Aorta (tissue), 5 donors: ENCODE data around the gene SLC5A12. TPM values are rescaled to one million over a fixed set of nuclear protein-coding genes. Genes with fewer than 3 reads are reported as not detected.

ENCODE experiments used
- ATAC-seq: fragments of 200-7000 bp; cut with Tn5 transposase; one replicate; pipeline ENCODE4 v1.9.1; 2022; ENCODE audit warnings: moderate library complexity; ENCODE audit not compliant: low FRiP score
- DNase-seq, 2 donors: peaks; one replicate each; pipeline ENCODE4 v3.0.0-alpha.2; 2020
- H3K27ac ChIP-seq, 2 donors: one replicate each; pipeline ENCODE4 v1.5.1; 2013; ENCODE audit warnings: low read length in 2 of 2, mild to moderate bottlenecking in 2 of 2, moderate library complexity in 2 of 2, control low read depth in 1 of 2, inconsistent platforms in 1 of 2, low read depth in 1 of 2
- H3K27me3 ChIP-seq, 2 donors: one replicate each; pipeline ENCODE4 v1.6.1; 2013; ENCODE audit warnings: control low read depth in 1 of 2, low read length in 1 of 2, mild to moderate bottlenecking in 1 of 2, moderate library complexity in 1 of 2; ENCODE audit not compliant: insufficient read depth in 2 of 2, control insufficient read depth in 1 of 2
- H3K36me3 ChIP-seq, 2 donors: one replicate each; pipeline ENCODE4 v1.6.1; 2013; ENCODE audit warnings: control low read depth in 1 of 2, low read length in 1 of 2, mild to moderate bottlenecking in 1 of 2; ENCODE audit not compliant: insufficient read depth in 2 of 2, control insufficient read depth in 1 of 2
- H3K4me1 ChIP-seq, 2 donors: one replicate each; pipeline ENCODE4 v1.6.1; 2013; ENCODE audit warnings: low read length in 2 of 2, control low read depth in 1 of 2, mild to moderate bottlenecking in 1 of 2, moderate library complexity in 1 of 2; ENCODE audit not compliant: insufficient read depth in 2 of 2, control insufficient read depth in 1 of 2
- H3K4me3 ChIP-seq, 2 donors: one replicate each; pipeline ENCODE4 v1.5.1; 2013; ENCODE audit warnings: low read length in 2 of 2, control low read depth in 1 of 2, mild to moderate bottlenecking in 1 of 2
- H3K9me3 ChIP-seq: one replicate; pipeline ENCODE4 v1.6.1; 2013; ENCODE audit warnings: mild to moderate bottlenecking, low read length; ENCODE audit not compliant: control insufficient read depth
- WGBS, 2 donors: extraction: QIAGEN DNeasy Blood & Tissue Kit; methylation state at CpG; one replicate each; pipeline ENCODE4 v1.1.7; 2013; 5-methylcytosine and 5-hydroxymethylcytosine counted together
- intact Hi-C, 2 donors: fragments of 100-400 bp; cut with DNase I; formaldehyde crosslinking; loops; one replicate each; pipeline versions ENCODE4 v1.14.2 to v1.15.0; 2022
- polyA plus RNA-seq, 2 donors: library from polyadenylated mRNA; stranded (reverse); fragments of 200-250 nt; gene quantifications; one replicate each; pipeline ENCODE4 v1.2.3, GENCODE V29; 2013
- total RNA-seq, 2 donors: library from RNA; stranded (reverse); fragmentation: NEBNext Ultra II Directional; extraction: Animal tissue kit (Norgen Biotek cat#: 25700); gene quantifications; one replicate each; pipeline ENCODE4 v1.2.1, GENCODE V29; 2021
- donor health status: healthy with polysubstance abuse.
- donor health status: Bipolar disorder and iron deficiency.
- donor health status: DM: no; HTN: no; CAD: no.
- donor health status: DM: no; HTN: no; CAD: no.
- donor health status: DM: yes; HTN: yes; CAD: no.

The SLC5A12 gene
- total and polyA plus RNA-seq, 4 donors = 1.1 TPM; not detected in 3

GRCh38 chr11:26708736-26709456, 13.0 kb downstream of the SLC5A12 start:
- H3K36me3 ChIP-seq = no peaks in the 10 kb centered on the region
- H3K27ac ChIP-seq = no peak overlapping the region
- intact Hi-C loops = no loop called here
- no peaks in the 10 kb centered on the region for H3K4me1 ChIP-seq
- H3K4me3 ChIP-seq = no peak overlapping the region
- H3K9me3 ChIP-seq = no peaks in the 10 kb centered on the region
- ATAC-seq = no peak
- H3K27me3 ChIP-seq = no peaks in the 10 kb centered on the region
- DNase-seq = no peak
- WGBS, 2 donors = 6 to 8% methylated on average over 2 of the region's 2 CpGs

GRCh38 chr11:26706181-26706580, 15.7 kb downstream of the SLC5A12 start:
- ATAC-seq (no peak), DNase-seq (no peak)
- no peaks in the 10 kb centered on the region for H3K9me3 ChIP-seq
- WGBS, 2 donors = 85 to 93% methylated on average over 1 of the region's 1 CpG
- no peaks in the 10 kb centered on the region for H3K36me3 ChIP-seq
- no peak overlapping the region for H3K4me3 ChIP-seq
- no peak overlapping the region for H3K27ac ChIP-seq
- H3K4me1 ChIP-seq = no peaks in the 10 kb centered on the region
- H3K27me3 ChIP-seq = no peaks in the 10 kb centered on the region
- intact Hi-C loops = no loop called here

- H3K27ac ChIP-seq = no peak overlapping the region
- no peaks in the 10 kb centered on the region for H3K4me1 ChIP-seq
- DNase-seq (no peak), ATAC-seq (no peak)
- H3K9me3 ChIP-seq = no peaks in the 10 kb centered on the region
- 91 to 95% methylated on average over 1 of the region's 1 CpG for WGBS, 2 donors
- no peaks in the 10 kb centered on the region for H3K27me3 ChIP-seq
- H3K36me3 ChIP-seq = no peaks in the 10 kb centered on the region
- H3K4me3 ChIP-seq = no peak overlapping the region
- intact Hi-C loops = no loop called here
Observed at GRCh38 chr11:26704249-26704648, 17.6 kb downstream of the SLC5A12 start.

GRCh38 chr11:26703411-26704191, 18.3 kb downstream of the SLC5A12 start:
- Histone ChIP-seq H3K27ac (no peak overlapping the region), H3K4me3 (no peak overlapping the region), H3K27me3 (no peaks in the 10 kb centered on the region), H3K9me3 (no peaks in the 10 kb centered on the region), H3K4me1 (no peaks in the 10 kb centered on the region), H3K36me3 (no peaks in the 10 kb centered on the region)
- ATAC-seq = no peak
- intact Hi-C loops = no loop called here
- DNase-seq = no peak
- 71 to 79% methylated on average over 5 of the region's 5 CpGs for WGBS, 2 donors

GRCh38 chr11:26702406-26702805, 19.5 kb downstream of the SLC5A12 start:
- intact Hi-C loops = no loop called here
- Histone ChIP-seq H3K36me3 (no peaks in the 10 kb centered on the region), H3K27ac (no peak overlapping the region), H3K4me1 (no peaks in the 10 kb centered on the region), H3K9me3 (no peaks in the 10 kb centered on the region), H3K27me3 (no peaks in the 10 kb centered on the region), H3K4me3 (no peak overlapping the region)
- ATAC-seq (no peak), DNase-seq (no peak)

- Histone ChIP-seq H3K4me1 (no peaks in the 10 kb centered on the region), H3K9me3 (no peaks in the 10 kb centered on the region), H3K36me3 (no peaks in the 10 kb centered on the region), H3K4me3 (no peak overlapping the region), H3K27ac (no peak overlapping the region), H3K27me3 (no peaks in the 10 kb centered on the region)
- WGBS, 2 donors = 95 to 96% methylated on average over 3 of the region's 3 CpGs
- no peak for ATAC-seq
- DNase-seq = no peak
- intact Hi-C loops = no loop called here
Observed at GRCh38 chr11:26700574-26701235, 21.2 kb downstream of the SLC5A12 start.

- Histone ChIP-seq H3K36me3 (no peaks in the 10 kb centered on the region), H3K4me1 (no peaks in the 10 kb centered on the region), H3K9me3 (no peaks in the 10 kb centered on the region), H3K4me3 (no peak overlapping the region), H3K27me3 (no peaks in the 10 kb centered on the region), H3K27ac (no peak overlapping the region)
- 94 to 98% methylated on average over 2 of the region's 2 CpGs for WGBS, 2 donors
- DNase-seq (no peak), ATAC-seq (no peak)
- intact Hi-C loops = no loop called here
Observed at GRCh38 chr11:26698224-26698623, 23.6 kb downstream of the SLC5A12 start.

- intact Hi-C loops = no loop called here
- H3K36me3 ChIP-seq = no peaks in the 10 kb centered on the region
- no peak for ATAC-seq
- WGBS, 2 donors = 78 to 85% methylated on average over 3 of the region's 3 CpGs
- no peak overlapping the region for H3K4me3 ChIP-seq
- no peak overlapping the region for H3K27ac ChIP-seq
- H3K9me3 ChIP-seq = no peaks in the 10 kb centered on the region
- DNase-seq = no peak
- H3K27me3 ChIP-seq = no peaks in the 10 kb centered on the region
- no peaks in the 10 kb centered on the region for H3K4me1 ChIP-seq
Observed at GRCh38 chr11:26696330-26696729, 25.5 kb downstream of the SLC5A12 start.
